GM10266 (cell line): ENCODE results near the gene ZMYM2.
A peak's percentile ranks its signal among the peaks of the same experiment; 100 is the strongest.

Source experiments
- DNase-seq: peaks from one replicate; pipeline ENCODE4 v3.0.0; 2012; ENCODE audit errors: extremely low spot score
- TF ChIP-seq, protein P1 (sequence below): IDR thresholded peaks from 2 replicates; pipeline ENCODE4 v1.5.1; 2012; ENCODE audit warnings: mild to moderate bottlenecking, low read depth; ENCODE audit not compliant: control insufficient read depth, insufficient read depth; ENCODE audit errors: missing control alignments

Gene ZMYM2

DNA sequence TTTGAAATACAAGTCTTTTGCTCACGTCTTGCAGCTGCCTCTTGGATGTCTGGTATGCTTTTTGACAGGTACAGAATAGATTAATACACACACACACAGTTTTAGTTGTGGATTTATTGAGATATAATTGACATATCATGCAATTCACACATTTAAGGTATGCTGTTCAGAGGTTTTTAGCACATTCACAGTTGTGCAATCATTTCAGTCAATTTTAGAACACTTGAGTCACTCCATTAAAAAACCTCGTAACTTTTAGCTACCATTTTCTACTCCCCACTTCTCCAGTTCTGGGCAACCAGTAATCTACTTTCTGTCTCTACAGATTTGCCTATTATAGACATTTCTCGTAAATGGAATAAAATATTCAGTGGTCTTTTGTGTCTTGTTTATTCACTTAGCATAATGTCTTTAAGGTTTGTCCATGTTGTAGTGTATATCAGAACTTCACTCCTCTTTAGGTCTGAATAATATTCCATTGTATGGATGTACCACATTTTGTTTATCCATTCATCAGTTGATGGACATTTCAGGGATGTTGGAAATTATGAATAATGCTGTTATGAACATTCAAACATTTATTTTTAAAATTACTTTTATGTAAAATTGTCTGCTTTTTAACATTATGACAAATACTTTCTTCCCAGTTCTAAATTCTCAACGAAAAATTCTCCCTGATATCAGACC lies 2.5 kb upstream of the ZMYM2 start:
- no peak for DNase-seq
- TF ChIP-seq, protein P1, sequence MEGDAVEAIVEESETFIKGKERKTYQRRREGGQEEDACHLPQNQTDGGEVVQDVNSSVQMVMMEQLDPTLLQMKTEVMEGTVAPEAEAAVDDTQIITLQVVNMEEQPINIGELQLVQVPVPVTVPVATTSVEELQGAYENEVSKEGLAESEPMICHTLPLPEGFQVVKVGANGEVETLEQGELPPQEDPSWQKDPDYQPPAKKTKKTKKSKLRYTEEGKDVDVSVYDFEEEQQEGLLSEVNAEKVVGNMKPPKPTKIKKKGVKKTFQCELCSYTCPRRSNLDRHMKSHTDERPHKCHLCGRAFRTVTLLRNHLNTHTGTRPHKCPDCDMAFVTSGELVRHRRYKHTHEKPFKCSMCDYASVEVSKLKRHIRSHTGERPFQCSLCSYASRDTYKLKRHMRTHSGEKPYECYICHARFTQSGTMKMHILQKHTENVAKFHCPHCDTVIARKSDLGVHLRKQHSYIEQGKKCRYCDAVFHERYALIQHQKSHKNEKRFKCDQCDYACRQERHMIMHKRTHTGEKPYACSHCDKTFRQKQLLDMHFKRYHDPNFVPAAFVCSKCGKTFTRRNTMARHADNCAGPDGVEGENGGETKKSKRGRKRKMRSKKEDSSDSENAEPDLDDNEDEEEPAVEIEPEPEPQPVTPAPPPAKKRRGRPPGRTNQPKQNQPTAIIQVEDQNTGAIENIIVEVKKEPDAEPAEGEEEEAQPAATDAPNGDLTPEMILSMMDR = no peak

DNA sequence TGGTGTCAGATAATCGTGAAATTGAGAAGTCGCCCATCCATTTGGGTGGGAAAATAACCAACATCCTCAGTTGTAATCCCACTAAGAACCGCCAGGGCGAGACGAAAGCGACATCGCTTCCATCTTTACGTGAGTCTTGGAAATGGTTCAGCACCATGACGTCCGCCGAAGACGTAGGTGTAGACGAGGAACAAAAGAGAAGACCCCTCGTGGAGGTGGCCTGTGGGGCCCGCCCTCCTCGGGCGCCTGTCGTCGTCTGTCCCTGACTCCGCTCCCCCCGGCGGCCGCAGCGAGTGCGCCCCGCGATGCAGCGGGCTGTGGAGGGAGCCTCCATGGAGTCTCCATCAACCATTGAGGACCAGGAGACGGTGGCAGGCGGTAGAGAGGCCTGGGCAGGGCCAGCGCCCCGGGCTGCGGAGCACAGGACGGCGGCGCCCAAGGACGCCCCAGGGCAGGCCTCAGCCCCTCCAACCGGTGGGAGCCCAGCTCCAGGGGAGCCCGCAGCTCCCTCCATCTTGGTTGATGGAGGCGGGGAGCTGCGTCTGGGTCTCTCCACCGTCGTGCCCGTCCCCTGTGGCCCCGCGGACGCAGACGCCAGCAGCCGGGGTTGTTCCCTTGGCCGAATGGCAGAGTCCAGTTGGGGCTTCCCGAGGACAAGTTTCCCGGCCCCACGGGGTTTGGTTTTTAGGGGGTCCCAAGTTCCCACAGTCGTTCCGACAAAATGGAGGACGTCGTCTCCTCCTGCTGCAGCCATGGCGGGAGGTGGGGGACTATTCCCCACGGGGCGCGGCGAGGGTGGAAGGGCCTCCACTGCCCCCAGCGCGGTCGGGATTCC lies 990 bp upstream of the ZMYM2 start:
- TF ChIP-seq, protein P1 = peak; percentile 64
- peak; percentile 73 for DNase-seq

DNA sequence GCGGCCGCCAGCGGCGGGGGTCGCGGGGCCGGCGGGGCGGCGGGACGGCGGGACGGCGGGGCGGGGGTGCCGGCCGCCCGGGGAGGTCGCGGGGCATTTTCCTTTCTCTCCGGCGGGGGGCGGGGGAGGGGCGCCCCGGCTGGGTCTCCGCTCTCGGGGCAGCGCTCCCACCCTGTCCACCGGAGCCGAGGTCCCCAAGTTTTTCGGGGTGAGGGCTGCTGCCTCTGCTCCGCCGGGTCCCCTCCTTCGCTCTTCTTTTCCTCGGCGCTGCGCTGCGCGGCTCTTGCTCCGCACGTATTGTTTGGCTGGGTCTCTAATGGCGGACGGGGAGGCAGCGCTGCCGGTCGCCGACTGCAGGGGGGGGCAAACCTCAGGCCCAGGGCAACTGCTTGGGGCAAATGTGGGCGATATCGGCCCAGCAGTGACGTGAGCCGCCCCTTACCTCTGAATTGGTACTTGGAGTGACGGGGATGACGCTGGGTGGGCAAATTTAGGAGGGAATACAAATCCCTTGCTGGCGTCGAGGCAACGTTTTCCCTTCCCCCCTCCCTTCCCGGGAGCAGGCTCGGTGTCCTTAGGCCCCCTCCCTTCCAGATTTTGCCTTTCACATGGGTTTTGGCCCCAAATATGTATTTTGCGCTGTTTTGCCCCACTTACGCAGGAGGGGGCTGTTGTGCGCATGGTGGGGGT lies 759 bp downstream of the ZMYM2 start:
- TF ChIP-seq, protein P1 = peak; percentile 11
- DNase-seq = peak; percentile 61

DNA sequence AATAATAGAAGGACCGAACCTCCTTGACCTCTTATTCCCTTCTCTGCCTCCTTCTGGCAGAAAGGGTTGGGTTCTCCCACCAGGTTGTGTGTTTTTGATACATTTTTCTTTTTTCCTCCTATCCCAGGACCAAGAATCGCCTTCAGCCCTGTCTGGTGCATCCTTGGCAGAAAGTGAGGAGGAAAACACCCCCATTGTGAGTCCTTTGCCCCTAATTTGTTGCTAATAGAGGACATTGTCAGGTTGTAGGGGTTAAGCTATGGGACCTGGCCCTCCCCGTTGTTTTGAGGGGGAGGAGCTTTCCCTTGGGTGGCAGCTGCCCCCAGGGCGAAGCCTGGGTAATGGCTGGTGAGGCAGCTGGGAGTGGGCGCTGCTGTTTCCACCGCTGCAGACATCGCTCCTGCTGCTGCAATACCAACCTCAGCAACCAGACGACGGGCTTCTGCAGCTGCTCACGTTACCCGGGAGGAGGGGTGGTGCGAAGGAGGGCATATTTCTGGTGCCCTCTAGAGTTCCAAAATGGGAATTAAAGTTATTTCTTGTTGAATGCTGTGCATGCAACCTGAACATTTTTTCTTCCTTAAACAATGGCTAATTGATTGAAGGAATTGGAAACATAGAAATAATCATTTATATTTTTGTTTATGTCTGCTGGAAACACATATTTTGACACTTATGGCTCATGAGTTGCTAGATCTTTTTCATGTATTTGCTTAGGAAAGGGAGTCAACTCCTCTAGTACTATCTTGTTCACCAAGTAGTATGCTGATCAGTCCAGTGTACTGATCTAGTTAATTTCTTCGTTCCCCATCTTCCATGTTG lies 1.5 kb downstream of the ZMYM2 start:
- TF ChIP-seq, protein P1 = peak; percentile 79
- peak; percentile 75 for DNase-seq

DNA sequence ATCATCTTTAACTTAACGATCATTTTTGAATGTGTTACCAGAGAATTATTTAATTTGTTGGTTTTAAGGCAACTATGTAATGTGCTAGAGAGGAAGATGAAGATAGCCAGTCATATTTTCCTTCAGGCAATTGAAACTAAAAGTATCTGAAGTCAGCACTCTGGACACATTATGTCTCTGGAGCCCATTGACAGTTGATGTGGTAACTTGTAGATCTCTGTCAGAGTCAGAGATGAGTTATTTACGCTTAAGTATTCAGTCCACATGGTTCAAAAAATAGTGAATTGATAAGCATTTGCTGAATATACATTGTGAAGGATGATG lies 2.1 kb downstream of the ZMYM2 start:
- no peak for DNase-seq
- TF ChIP-seq, protein P1 = no peak

DNA sequence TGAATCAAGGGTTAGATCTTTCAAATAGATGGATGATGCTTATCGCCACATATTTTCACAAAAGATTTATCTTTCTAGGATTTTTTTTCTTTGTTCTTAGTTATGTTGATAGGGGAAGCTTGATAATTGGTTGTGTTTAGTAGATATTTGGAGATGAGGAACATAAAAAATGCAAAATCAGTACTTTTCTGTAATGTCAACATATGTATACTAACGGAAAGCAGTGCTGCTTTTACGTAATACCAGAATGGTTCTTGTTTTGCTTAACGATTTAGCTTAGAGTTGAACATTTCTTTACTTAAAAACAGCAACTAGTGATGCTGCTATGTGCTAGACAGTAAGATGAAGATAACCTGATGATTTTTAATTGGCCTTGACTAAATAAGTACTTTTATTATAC lies 3.0 kb downstream of the ZMYM2 start:
- no peak for DNase-seq
- TF ChIP-seq, protein P1 = no peak
